ENCODE results near the gene PNKP.

DNA sequence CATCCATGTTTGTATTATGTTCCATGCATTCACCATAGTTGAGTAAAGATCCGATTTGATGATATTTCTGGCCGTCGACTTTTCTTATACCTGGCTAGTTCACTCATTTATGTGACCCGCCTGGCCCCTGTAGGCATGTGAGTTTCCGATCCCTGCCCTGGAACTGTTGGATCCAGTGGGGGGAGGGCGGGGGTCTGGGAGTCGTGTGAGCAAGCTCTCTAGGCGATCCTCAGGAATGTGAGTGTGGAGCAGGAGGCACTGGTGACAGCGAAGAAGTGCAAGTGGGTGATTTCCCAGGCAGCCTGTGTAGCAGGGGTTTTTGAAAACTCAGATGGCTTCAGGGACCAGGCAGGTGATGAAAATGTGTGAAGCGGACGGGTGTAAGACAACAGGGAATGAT is 27.1 kb downstream of the PNKP start:
- TF ChIP-seq, protein P1, sequence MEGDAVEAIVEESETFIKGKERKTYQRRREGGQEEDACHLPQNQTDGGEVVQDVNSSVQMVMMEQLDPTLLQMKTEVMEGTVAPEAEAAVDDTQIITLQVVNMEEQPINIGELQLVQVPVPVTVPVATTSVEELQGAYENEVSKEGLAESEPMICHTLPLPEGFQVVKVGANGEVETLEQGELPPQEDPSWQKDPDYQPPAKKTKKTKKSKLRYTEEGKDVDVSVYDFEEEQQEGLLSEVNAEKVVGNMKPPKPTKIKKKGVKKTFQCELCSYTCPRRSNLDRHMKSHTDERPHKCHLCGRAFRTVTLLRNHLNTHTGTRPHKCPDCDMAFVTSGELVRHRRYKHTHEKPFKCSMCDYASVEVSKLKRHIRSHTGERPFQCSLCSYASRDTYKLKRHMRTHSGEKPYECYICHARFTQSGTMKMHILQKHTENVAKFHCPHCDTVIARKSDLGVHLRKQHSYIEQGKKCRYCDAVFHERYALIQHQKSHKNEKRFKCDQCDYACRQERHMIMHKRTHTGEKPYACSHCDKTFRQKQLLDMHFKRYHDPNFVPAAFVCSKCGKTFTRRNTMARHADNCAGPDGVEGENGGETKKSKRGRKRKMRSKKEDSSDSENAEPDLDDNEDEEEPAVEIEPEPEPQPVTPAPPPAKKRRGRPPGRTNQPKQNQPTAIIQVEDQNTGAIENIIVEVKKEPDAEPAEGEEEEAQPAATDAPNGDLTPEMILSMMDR (IDR thresholded peaks at IDR 0.05): no peak
- TF ChIP-seq POLR2AphosphoS5 (IDR thresholded peaks at IDR 0.05; ENCODE audit: insufficient read depth in 1 of 2, low read depth in 1 of 2) (no peak), POLR2A (IDR thresholded peaks at IDR 0.05) (no peak)
